Astrocyte (in vitro differentiated cells and primary cell): Measurements from ENCODE around the gene MAFF.

Experiments
- EZH2 ChIP-seq: IDR thresholded peaks from 2 replicates; pipeline ENCODE4 v1.6.1; 2012; ENCODE audit warnings: mild to moderate bottlenecking, low read length, inconsistent platforms; ENCODE audit not compliant: insufficient read depth
- TF ChIP-seq, protein P1 (sequence below): IDR thresholded peaks from 2 replicates; pipeline ENCODE4 v1.5.1; 2011; ENCODE audit warnings: low read depth, mild to moderate bottlenecking, inconsistent platforms, low read length, moderate library complexity; ENCODE audit not compliant: insufficient read depth

DNA sequence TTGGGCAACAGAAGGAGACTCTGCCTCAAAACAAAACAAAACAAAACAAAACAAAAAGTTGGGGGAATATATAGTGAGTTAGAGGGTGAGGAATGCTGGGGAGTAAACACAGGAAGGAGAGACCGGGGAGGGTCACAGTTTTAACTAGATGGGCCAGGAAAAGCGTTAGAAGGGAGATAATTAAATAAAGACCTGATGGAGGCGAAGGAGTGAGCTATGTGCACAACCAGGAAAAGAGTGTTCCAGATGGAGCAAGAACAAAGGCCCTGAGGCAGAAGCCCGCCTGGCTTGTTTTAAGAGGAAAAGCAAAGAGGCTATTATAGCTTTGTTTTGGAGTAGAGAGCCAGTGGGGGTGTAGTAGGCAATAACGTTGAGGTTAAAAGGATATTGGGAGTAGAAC is 15.4 kb upstream of the MAFF start:
- TF ChIP-seq, protein P1, sequence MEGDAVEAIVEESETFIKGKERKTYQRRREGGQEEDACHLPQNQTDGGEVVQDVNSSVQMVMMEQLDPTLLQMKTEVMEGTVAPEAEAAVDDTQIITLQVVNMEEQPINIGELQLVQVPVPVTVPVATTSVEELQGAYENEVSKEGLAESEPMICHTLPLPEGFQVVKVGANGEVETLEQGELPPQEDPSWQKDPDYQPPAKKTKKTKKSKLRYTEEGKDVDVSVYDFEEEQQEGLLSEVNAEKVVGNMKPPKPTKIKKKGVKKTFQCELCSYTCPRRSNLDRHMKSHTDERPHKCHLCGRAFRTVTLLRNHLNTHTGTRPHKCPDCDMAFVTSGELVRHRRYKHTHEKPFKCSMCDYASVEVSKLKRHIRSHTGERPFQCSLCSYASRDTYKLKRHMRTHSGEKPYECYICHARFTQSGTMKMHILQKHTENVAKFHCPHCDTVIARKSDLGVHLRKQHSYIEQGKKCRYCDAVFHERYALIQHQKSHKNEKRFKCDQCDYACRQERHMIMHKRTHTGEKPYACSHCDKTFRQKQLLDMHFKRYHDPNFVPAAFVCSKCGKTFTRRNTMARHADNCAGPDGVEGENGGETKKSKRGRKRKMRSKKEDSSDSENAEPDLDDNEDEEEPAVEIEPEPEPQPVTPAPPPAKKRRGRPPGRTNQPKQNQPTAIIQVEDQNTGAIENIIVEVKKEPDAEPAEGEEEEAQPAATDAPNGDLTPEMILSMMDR, result no peak
- no peak for TF ChIP-seq EZH2
